Hippocampal formation (tissue), 2 donors: ENCODE results near the gene RANBP17.

Source experiments
- DNase-seq, 2 donors: peaks; one replicate each; lab custom pipeline; 2025; lab: John Stamatoyannopoulos, UW

The RANBP17 gene

GRCh38 chr5:171316258-171317121 lies 454.7 kb downstream of the RANBP17 start:
- DNase-seq: no peak

- DNase-seq: no peak
These were observed 455.4 kb downstream of the RANBP17 start for GRCh38 chr5:171317230-171317629.

- DNase-seq: no peak
These were observed 456.2 kb downstream of the RANBP17 start for GRCh38 chr5:171318026-171318425.

- no peak for DNase-seq
These were observed 459.6 kb downstream of the RANBP17 start for GRCh38 chr5:171321447-171321846.

GRCh38 chr5:171322527-171322926 lies 460.7 kb downstream of the RANBP17 start:
- DNase-seq: no peak

- no peak for DNase-seq
These were observed 461.2 kb downstream of the RANBP17 start for GRCh38 chr5:171323007-171323406.

- DNase-seq: no peak
These were observed 462.2 kb downstream of the RANBP17 start for GRCh38 chr5:171323806-171324632.

GRCh38 chr5:171330021-171330420 lies 468.2 kb downstream of the RANBP17 start:
- no peak for DNase-seq

- no peak for DNase-seq
These were observed 473.8 kb downstream of the RANBP17 start for GRCh38 chr5:171335616-171336015.

GRCh38 chr5:171336521-171337209 lies 474.8 kb downstream of the RANBP17 start:
- DNase-seq: peak; percentile 23 to 44

- no peak for DNase-seq
These were observed 475.4 kb downstream of the RANBP17 start for GRCh38 chr5:171337210-171337569.

- no peak for DNase-seq
These were observed 478.2 kb downstream of the RANBP17 start for GRCh38 chr5:171340042-171340441.

GRCh38 chr5:171340491-171340890 lies 478.7 kb downstream of the RANBP17 start:
- no peak for DNase-seq

GRCh38 chr5:171342362-171343111 lies 480.7 kb downstream of the RANBP17 start:
- peak in 1 of 2 donors; percentile 25 for DNase-seq

- DNase-seq: no peak
These were observed 483.3 kb downstream of the RANBP17 start for GRCh38 chr5:171344936-171345608.
